HepG2 (cell line): ENCODE data around the gene EMID1. TPM values are rescaled to one million over a fixed set of nuclear protein-coding genes. Genes with fewer than 3 reads are reported as not detected.
A peak's percentile ranks its signal among the peaks of the same experiment; 100 is the strongest.

Experiments used
- ARID3A ChIP-seq: IDR thresholded peaks from 2 replicates; pipeline ENCODE4 v1.6.1; 2012; ENCODE audit warnings: low read depth, low read length, improper control_type of control experiment
- BHLHE40 ChIP-seq: IDR thresholded peaks from 2 replicates; pipeline ENCODE4 v1.6.1; 2011; ENCODE audit warnings: low read length, improper control_type of control experiment
- CBFB ChIP-seq: sonication (generic); formaldehyde crosslinking; IDR thresholded peaks from 2 replicates; pipeline ENCODE4 v1.4.0; 2020; ENCODE audit warnings: missing genetic modification reagents
- CCAR2 ChIP-seq: fragments of 200-400 bp; formaldehyde crosslinking; optimal IDR thresholded peaks from 2 replicates; pipeline ENCODE3; 2018; ENCODE audit warnings: low read depth, mild to moderate bottlenecking, low read length, moderate library complexity
- FOXA1 ChIP-seq, 2 experiments: fragments of 450-650 bp in 1 of 2; sonication (generic) in 1 of 2; formaldehyde crosslinking in 1 of 2; IDR thresholded peaks; 2 replicates each; pipeline versions ENCODE4 v1.4.0 to v1.6.1; 2016 to 2020; ENCODE audit warnings: missing genetic modification reagents in 1 of 2
- GATAD2A ChIP-seq: IDR thresholded peaks from 2 replicates; pipeline ENCODE4 v1.6.1; 2016
- KIAA2018 ChIP-seq: sonication (generic); formaldehyde crosslinking; IDR thresholded peaks from 2 replicates; pipeline ENCODE4 v1.5.0; 2020; ENCODE audit warnings: mild to moderate bottlenecking, missing genetic modification reagents, borderline replicate concordance
- MTA3 ChIP-seq: sonication (generic); formaldehyde crosslinking; IDR thresholded peaks from 2 replicates; pipeline ENCODE4 v1.4.0; 2020; ENCODE audit warnings: missing genetic modification reagents
- RAD21 ChIP-seq: fragments of 450-650 bp; formaldehyde crosslinking; IDR thresholded peaks from 2 replicates; pipeline ENCODE4 v1.5.0; 2020; ENCODE audit warnings: mild to moderate bottlenecking
- SP140L ChIP-seq: sonication (generic); formaldehyde crosslinking; IDR thresholded peaks from 2 replicates; pipeline ENCODE4 v1.4.0; 2020; ENCODE audit warnings: missing genetic modification reagents, borderline replicate concordance
- ZFP1 ChIP-seq: IDR thresholded peaks from 2 replicates; pipeline ENCODE4 v1.6.1; 2016
- ZNF10 ChIP-seq: sonication (generic); formaldehyde crosslinking; IDR thresholded peaks from 2 replicates; pipeline ENCODE4 v1.4.0; 2020; ENCODE audit warnings: mild to moderate bottlenecking, low read depth, missing genetic modification reagents, borderline replicate concordance
- ZNF275 ChIP-seq: sonication (generic); formaldehyde crosslinking; IDR thresholded peaks from 2 replicates; pipeline ENCODE4 v1.8.0; 2022; ENCODE audit warnings: missing genetic modification reagents, mild to moderate bottlenecking, inconsistent platforms, borderline replicate concordance
- ZNF747 ChIP-seq: sonication (generic); formaldehyde crosslinking; IDR thresholded peaks from 2 replicates; pipeline ENCODE4 v1.8.1; 2023; ENCODE audit warnings: missing genetic modification reagents, mild to moderate bottlenecking, borderline replicate concordance
- polyA plus RNA-seq, 8 experiments: library from polyadenylated mRNA; depleted of rRNA in 3 of 8; stranded (reverse) in 7 of 8; unstranded in 1 of 8; fragments of >200 nt; fragmentation: Illumina TruSeq in 4 of 8; extraction: Trizol in 4 of 8; gene quantifications; 2 replicates each; pipeline versions ENCODE4 v1.2.1 to v1.2.3, GENCODE V29; 2011 to 2016; ENCODE audit warnings: low read depth in 4 of 8, missing spikeins in 1 of 8, mixed read lengths in 1 of 8; ENCODE audit not compliant: insufficient read depth in 1 of 8
- total RNA-seq, 5 experiments: library from RNA; depleted of rRNA; stranded (reverse); fragments of >200 nt; fragmentation: Illumina TruSeq; extraction: Trizol; gene quantifications; 2 replicates each; pipeline ENCODE4 v1.2.3, GENCODE V29; 2016; ENCODE audit warnings: low read depth in 1 of 5

The EMID1 gene
- total and polyA plus RNA-seq, 2 of the 13 experiments (the other 11 are each of a cell fraction or from before 2014, with no cell fraction given): 0.45 to 0.82 TPM

GRCh38 chr22:29219881-29220670 is 14.4 kb downstream of the EMID1 start (continued):
- TF ChIP-seq ZNF747 (no peak), ZFP1 (CRISPR knock-in tag) (no peak), BHLHE40 (no peak), RAD21 (no peak), ZNF275 (CRISPR knock-in tag) (no peak), GATAD2A (peak; percentile 40; the same call in 1 of the 2 replicates), CCAR2 (no peak), ZNF10 (CRISPR knock-in tag) (no peak), KIAA2018 (CRISPR knock-in tag) (no peak), FOXA1 (IDR thresholded peaks at IDR 0.05) (no peak), FOXA1 (CRISPR knock-in tag; IDR thresholded peaks at IDR 0.05) (peak; percentile 48), CBFB (CRISPR knock-in tag) (no peak), ARID3A (no peak), SP140L (no peak), MTA3 (CRISPR knock-in tag) (no peak)
